A549 (cell line): ENCODE measurements around the gene KRTAP10-9. TPM values are rescaled to one million over a fixed set of nuclear protein-coding genes. Genes with fewer than 3 reads are reported as not detected.

ENCODE experiments used
- ATAC-seq, 2 experiments: fragments of 200-7000 bp in 1 of 2; fragments of >200 bp in 1 of 2; cut with Nextera tagmentation in 1 of 2; cut with Tn5 transposase in 1 of 2; 3 replicates each; pipeline versions ENCODE4 v1.8.0 to v1.9.1; 2018 to 2020; ENCODE audit warnings: mild to moderate bottlenecking in 1 of 2, moderate library complexity in 1 of 2
- CTCF ChIA-PET: fragments of 300-600 bp; sonication (Branson Sonifier 250); formaldehyde crosslinking; extraction: SDS; loops from one replicate; lab custom pipeline; 2021; ENCODE audit warnings: antibody characterized with exemption, inconsistent platforms; lab: Yijun Ruan, JAX
- POLR2A ChIA-PET: fragments of 350-600 bp; formaldehyde crosslinking; extraction: SDS; loops from one replicate; lab custom pipeline; 2021; ENCODE audit warnings: antibody characterized with exemption, inconsistent platforms; lab: Yijun Ruan, JAX
- DNase-seq, 2 experiments: peaks; one replicate each; pipeline versions ENCODE4 v3.0.0 to v3.0.0-alpha.2; 2011 to 2016; ENCODE audit warnings: low read depth in 1 of 2, low spot score in 1 of 2
- FAIRE-seq: peaks from 2 replicates; lab custom pipeline; 2011; peaks lifted over from hg19 to GRCh38; lab: Jason Lieb, UNC
- H3K27ac ChIP-seq, 2 experiments: fragments of >200 bp; sonication (Bioruptor Twin); formaldehyde crosslinking; 3 replicates each; pipeline ENCODE4 v1.5.1; 2016 to 2017
- H3K4me1 ChIP-seq: fragments of >200 bp; sonication (Bioruptor Twin); formaldehyde crosslinking; 3 replicates; pipeline ENCODE4 v1.6.1; 2016
- H3K4me2 ChIP-seq: fragments of >200 bp; sonication (Bioruptor Twin); formaldehyde crosslinking; 3 replicates; pipeline ENCODE4 v1.6.1; 2016
- H3K4me3 ChIP-seq: fragments of >200 bp; sonication (Bioruptor Twin); formaldehyde crosslinking; 3 replicates; pipeline ENCODE4 v1.5.1; 2016
- H3K9me3 ChIP-seq: fragments of >200 bp; sonication (Bioruptor Twin); formaldehyde crosslinking; 3 replicates; pipeline ENCODE4 v1.6.1; 2016
- CBX2 ChIP-seq: fragments of 200-600 bp; sonication (generic); IDR thresholded peaks from 2 replicates; pipeline ENCODE4 v1.6.1; 2016; ENCODE audit warnings: low read depth, mild to moderate bottlenecking, borderline replicate concordance
- CEBPB ChIP-seq, 2 experiments: fragments of >200 bp in 1 of 2; sonication (Bioruptor Twin) in 1 of 2; formaldehyde crosslinking in 1 of 2; IDR thresholded peaks; 2 replicates each; pipeline ENCODE4 v1.6.1; 2012 to 2016
- CHD4 ChIP-seq: fragments of 200-600 bp; sonication (generic); IDR thresholded peaks from 2 replicates; pipeline ENCODE4 v1.6.1; 2016; ENCODE audit warnings: antibody characterized with exemption, mild to moderate bottlenecking, borderline replicate concordance
- EHF ChIP-seq: fragments of 250-450 bp; sonication (Bioruptor Pico); IDR thresholded peaks from 2 replicates; pipeline ENCODE4 v1.5.0; 2020; ENCODE audit warnings: mild to moderate bottlenecking
- ELK1 ChIP-seq: fragments of 150-350 bp; IDR thresholded peaks from 2 replicates; pipeline ENCODE4 v1.6.1; 2014; ENCODE audit warnings: low read depth, mild to moderate bottlenecking, low read length
- EP300 ChIP-seq, 2 experiments: fragments of >200 bp; sonication (Bioruptor Twin); formaldehyde crosslinking; IDR thresholded peaks; 2 replicates in 1 of 2; 3 replicates in 1 of 2; pipeline ENCODE4 v1.6.1; 2016 to 2017
- HDAC2 ChIP-seq: fragments of 200-600 bp; sonication (generic); IDR thresholded peaks from 2 replicates; pipeline ENCODE4 v1.6.1; 2016
- HES2 ChIP-seq: fragments of >200 bp; sonication (Bioruptor Twin); formaldehyde crosslinking; IDR thresholded peaks from 2 replicates; pipeline ENCODE4 v1.6.1; 2016
- HEYL ChIP-seq: fragments of 250-450 bp; sonication (Bioruptor Pico); IDR thresholded peaks from 2 replicates; pipeline ENCODE4 v1.8.0; 2021; ENCODE audit warnings: mild to moderate bottlenecking, moderate library complexity
- HOXA7 ChIP-seq: fragments of 250-450 bp; sonication (Bioruptor Pico); IDR thresholded peaks from 2 replicates; pipeline ENCODE4 v1.5.0; 2020; ENCODE audit warnings: mild to moderate bottlenecking, moderate library complexity
- JUN ChIP-seq, 2 experiments: fragments of >200 bp; sonication (Bioruptor Twin); formaldehyde crosslinking; IDR thresholded peaks; 2 replicates in 1 of 2; 3 replicates in 1 of 2; pipeline ENCODE4 v1.6.1; 2016 to 2017
- JUNB ChIP-seq: fragments of >200 bp; sonication (Bioruptor Twin); formaldehyde crosslinking; IDR thresholded peaks from 2 replicates; pipeline ENCODE4 v1.6.1; 2016
- MAFK ChIP-seq: fragments of 450-650 bp; IDR thresholded peaks from 2 replicates; pipeline ENCODE4 v1.6.1; 2014; ENCODE audit not compliant: partially characterized antibody
- NPAS2 ChIP-seq: fragments of 250-450 bp; sonication (Bioruptor Pico); IDR thresholded peaks from 2 replicates; pipeline ENCODE4 v1.8.0; 2022; ENCODE audit warnings: mild to moderate bottlenecking, moderate library complexity, borderline replicate concordance
- PBX3 ChIP-seq: IDR thresholded peaks from 2 replicates; pipeline ENCODE4 v1.6.1; 2012
- RARB ChIP-seq: fragments of 250-450 bp; sonication (Bioruptor Pico); IDR thresholded peaks from 2 replicates; pipeline ENCODE4 v1.8.0; 2021; ENCODE audit warnings: mild to moderate bottlenecking, moderate library complexity
- RCOR1 ChIP-seq: fragments of 150-350 bp; IDR thresholded peaks from 2 replicates; pipeline ENCODE4 v1.6.1; 2014; ENCODE audit warnings: antibody characterized with exemption, low read length, low read depth
- REST ChIP-seq: fragments of 200-600 bp; sonication (generic); IDR thresholded peaks from 2 replicates; pipeline ENCODE4 v1.6.1; 2016; ENCODE audit warnings: antibody characterized with exemption, mild to moderate bottlenecking, moderate library complexity
- SREBF2 ChIP-seq: fragments of 450-650 bp; IDR thresholded peaks from 2 replicates; pipeline ENCODE4 v1.6.1; 2014; ENCODE audit warnings: mild to moderate bottlenecking, moderate library complexity
- TP53 ChIP-seq: fragments of 250-450 bp; sonication (Bioruptor Pico); IDR thresholded peaks from 2 replicates; pipeline ENCODE4 v1.5.0; 2021; ENCODE audit warnings: mild to moderate bottlenecking, moderate library complexity
- ZNF302 ChIP-seq: fragments of 250-450 bp; sonication (Bioruptor Pico); IDR thresholded peaks from 2 replicates; pipeline ENCODE4 v1.9.0; 2021; ENCODE audit warnings: inconsistent platforms, mild to moderate bottlenecking, moderate library complexity
- ZSCAN20 ChIP-seq: fragments of 250-450 bp; sonication (Bioruptor Pico); IDR thresholded peaks from 2 replicates; pipeline ENCODE4 v1.8.0; 2022; ENCODE audit warnings: mild to moderate bottlenecking, moderate library complexity
- WGBS: methylation state at CpG from one replicate; pipeline ENCODE4 v1.1.6; 2017; ENCODE audit errors: missing lambda C conversion rate; 5-methylcytosine and 5-hydroxymethylcytosine counted together
- polyA plus RNA-seq, 4 experiments: library from polyadenylated mRNA; depleted of rRNA in 3 of 4; stranded (reverse); fragments of >200 nt; fragmentation: RNase III in 1 of 4; extraction: RNeasy Plus Mini Kit Qiagen cat#74134 plus additional on column Dnase treatment in 1 of 4; gene quantifications; 2 replicates in 3 of 4; 3 replicates in 1 of 4; pipeline ENCODE4 v1.2.3, GENCODE V29; 2011 to 2017

The KRTAP10-9 gene
- polyA plus RNA-seq, 2 of the 4 experiments (the other 2 are of a cell fraction) = not detected

- WGBS = 18% methylated on average over 4 of the region's 4 CpGs
- POLR2A ChIA-PET = no interaction called here
- Histone ChIP-seq H3K9me3 (peaks cover 10% of the 10 kb centered on the region; the same call in 1 of the 3 replicates), H3K4me3 (no peak overlapping the region)
- no peak for TF ChIP-seq CBX2
- TF ChIP-seq PBX3 = no peak
- no peak for TF ChIP-seq HEYL (CRISPR knock-in tag)
- TF ChIP-seq HES2 = no peak
- no peak for TF ChIP-seq HOXA7 (CRISPR knock-in tag)
- TF ChIP-seq TP53 (CRISPR knock-in tag) = no peak
- TF ChIP-seq JUNB = no peak
- TF ChIP-seq JUN (IDR thresholded peaks at IDR 0.05) = no peak
- TF ChIP-seq, all 56 proteins: peak for 0
- peak in 1 of 2 experiments; percentile 14 for DNase-seq
- H3K27ac ChIP-seq = no peak overlapping the region
- H3K4me2 ChIP-seq = no peak overlapping the region
- ATAC-seq = 0 out of 6 replicates have a peak, but pooled peaks of 1 of the 2 experiments have one; percentile 34
- CTCF ChIA-PET = interaction anchor here (0.6 kb wide), 1 partner anchor 1286 kb away, joined by 3 read pairs; no protein-coding TSS in a partner anchor
- no peak for FAIRE-seq
- no peaks in the 10 kb centered on the region for H3K4me1 ChIP-seq
These were observed 8.4 kb upstream of the KRTAP10-9 start for GRCh38 chr21:44618504-44618903.

GRCh38 chr21:44618909-44619308, 8.0 kb upstream of the KRTAP10-9 start:
- ATAC-seq (no peak), FAIRE-seq (no peak), DNase-seq (no peak)
- Histone ChIP-seq H3K4me2 (no peak overlapping the region), H3K9me3 (peaks cover 11% of the 10 kb centered on the region; the same call in 1 of the 3 replicates), H3K4me1 (no peaks in the 10 kb centered on the region), H3K27ac (no peak overlapping the region), H3K4me3 (no peak overlapping the region)
- ChIA-PET POLR2A (no interaction called here), CTCF (interaction anchor here (0.6 kb wide), 1 partner anchor 1285 kb away, joined by 3 read pairs; no protein-coding TSS in a partner anchor)
- 29% methylated on average over 3 of the region's 3 CpGs for WGBS
- TF ChIP-seq PBX3 (no peak), CHD4 (no peak), RCOR1 (no peak), ZSCAN20 (CRISPR knock-in tag) (no peak), CEBPB (IDR thresholded peaks at IDR 0.05) (no peak), REST (no peak), MAFK (no peak), ZNF302 (CRISPR knock-in tag) (no peak), EP300 (IDR thresholded peaks at IDR 0.05) (no peak), NPAS2 (CRISPR knock-in tag) (no peak), HES2 (no peak), ELK1 (no peak), HDAC2 (no peak), CBX2 (no peak), RARB (CRISPR knock-in tag) (no peak), EHF (CRISPR knock-in tag) (no peak), SREBF2 (no peak)
